ENCODE results near the gene ZNF234.
"Not testable (repeated sequence)": the region's sequence is repeated elsewhere in the genome, so short reads cannot be mapped to it uniquely, and the experiment has no call there.

Gene ZNF234

DNA sequence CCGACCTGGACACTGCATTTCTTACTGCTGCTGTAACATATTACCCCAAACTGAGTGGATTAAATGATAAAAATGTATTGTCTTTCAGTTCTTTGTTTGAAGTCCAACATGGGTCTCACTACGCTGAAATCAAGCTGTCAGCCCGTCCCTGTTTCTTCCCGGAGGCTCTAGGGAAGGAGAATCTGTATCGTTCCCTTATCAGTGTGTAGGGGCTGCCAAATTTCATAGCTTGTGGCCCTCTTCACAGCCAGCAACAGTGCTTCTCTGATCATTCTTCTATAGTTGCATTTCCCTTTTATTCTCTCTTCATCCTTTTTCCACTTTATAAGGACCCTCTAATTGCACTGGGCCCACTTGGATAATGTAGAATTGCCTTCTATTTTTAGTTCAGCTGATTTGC lies 10.1 kb downstream of the ZNF234 start:
- no peak for DNase-seq (ENCODE audit: low read depth, low spot score)

DNA sequence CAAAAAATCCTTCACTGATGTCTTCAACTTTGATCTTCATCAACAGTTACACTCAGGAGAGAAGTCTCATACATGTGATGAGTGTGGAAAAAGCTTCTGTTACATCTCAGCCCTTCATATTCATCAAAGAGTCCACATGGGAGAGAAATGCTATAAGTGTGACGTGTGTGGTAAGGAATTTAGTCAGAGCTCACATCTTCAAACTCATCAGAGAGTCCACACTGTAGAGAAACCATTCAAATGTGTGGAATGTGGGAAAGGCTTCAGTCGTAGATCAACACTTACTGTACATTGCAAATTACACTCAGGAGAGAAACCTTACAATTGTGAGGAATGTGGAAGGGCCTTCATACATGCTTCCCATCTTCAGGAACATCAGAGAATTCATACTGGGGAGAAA lies 15.1 kb downstream of the ZNF234 start:
- DNase-seq (ENCODE audit: low read depth, low spot score): no peak
- no peak overlapping the region for H3K4me3 ChIP-seq (ENCODE audit: low read depth, low read length)
- TF ChIP-seq, protein P1, sequence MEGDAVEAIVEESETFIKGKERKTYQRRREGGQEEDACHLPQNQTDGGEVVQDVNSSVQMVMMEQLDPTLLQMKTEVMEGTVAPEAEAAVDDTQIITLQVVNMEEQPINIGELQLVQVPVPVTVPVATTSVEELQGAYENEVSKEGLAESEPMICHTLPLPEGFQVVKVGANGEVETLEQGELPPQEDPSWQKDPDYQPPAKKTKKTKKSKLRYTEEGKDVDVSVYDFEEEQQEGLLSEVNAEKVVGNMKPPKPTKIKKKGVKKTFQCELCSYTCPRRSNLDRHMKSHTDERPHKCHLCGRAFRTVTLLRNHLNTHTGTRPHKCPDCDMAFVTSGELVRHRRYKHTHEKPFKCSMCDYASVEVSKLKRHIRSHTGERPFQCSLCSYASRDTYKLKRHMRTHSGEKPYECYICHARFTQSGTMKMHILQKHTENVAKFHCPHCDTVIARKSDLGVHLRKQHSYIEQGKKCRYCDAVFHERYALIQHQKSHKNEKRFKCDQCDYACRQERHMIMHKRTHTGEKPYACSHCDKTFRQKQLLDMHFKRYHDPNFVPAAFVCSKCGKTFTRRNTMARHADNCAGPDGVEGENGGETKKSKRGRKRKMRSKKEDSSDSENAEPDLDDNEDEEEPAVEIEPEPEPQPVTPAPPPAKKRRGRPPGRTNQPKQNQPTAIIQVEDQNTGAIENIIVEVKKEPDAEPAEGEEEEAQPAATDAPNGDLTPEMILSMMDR (IDR thresholded peaks at IDR 0.05; ENCODE audit: low read depth, low read length): no peak
- in situ Hi-C loops (cut with HindIII; ENCODE audit: low sequenced_read_pairs): no loop called here

More for the DNA sequence above, 10.1 kb downstream of the ZNF234 start:
- H3K4me3 ChIP-seq (ENCODE audit: low read depth, low read length): no peak overlapping the region
- TF ChIP-seq, protein P1 (IDR thresholded peaks at IDR 0.05; ENCODE audit: low read depth, low read length): no peak
- in situ Hi-C loops (cut with HindIII; ENCODE audit: low sequenced_read_pairs): no loop called here

DNA sequence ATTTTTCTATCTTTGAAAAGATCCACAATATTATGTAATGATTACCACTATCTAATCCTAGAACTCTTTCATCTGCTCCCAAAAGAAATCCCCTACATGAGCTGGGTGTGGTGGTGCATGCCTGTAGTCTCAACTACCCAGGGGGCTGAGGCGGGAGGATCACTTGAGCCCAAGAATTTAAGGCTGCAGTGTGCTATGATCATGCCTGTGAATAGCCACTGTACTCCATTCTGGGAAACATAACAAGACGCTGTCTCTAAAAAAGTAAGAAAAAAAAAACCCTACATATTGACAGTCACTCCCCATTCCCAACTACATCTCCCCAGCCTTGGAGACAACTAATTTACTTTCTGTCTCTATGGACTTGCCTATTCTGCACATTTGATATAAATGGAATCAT lies 22.4 kb downstream of the ZNF234 start:
- no peak for DNase-seq (ENCODE audit: low read depth, low spot score)
- H3K4me3 ChIP-seq (ENCODE audit: low read depth, low read length): no peak overlapping the region
- in situ Hi-C loops (cut with HindIII; ENCODE audit: low sequenced_read_pairs): no loop called here
- TF ChIP-seq, protein P1 (IDR thresholded peaks at IDR 0.05; ENCODE audit: low read depth, low read length): no peak

DNA sequence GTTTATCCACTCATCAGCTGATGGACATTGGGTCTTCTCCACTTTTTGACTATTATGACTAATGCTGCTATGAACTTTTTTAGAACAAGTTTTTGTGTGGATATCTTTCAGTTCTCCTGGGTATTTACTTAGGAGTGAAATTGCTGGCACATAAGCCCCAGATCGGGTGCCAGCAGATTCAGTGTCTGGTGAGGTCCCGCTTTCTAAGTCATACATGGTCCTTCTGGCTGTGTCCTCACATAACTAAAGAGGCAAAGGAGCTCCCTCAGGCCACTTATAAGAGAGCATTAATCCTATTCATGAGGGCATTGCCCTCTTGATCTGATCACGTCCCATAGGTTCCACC lies 22.9 kb downstream of the ZNF234 start:
- H3K4me3 ChIP-seq (ENCODE audit: low read depth, low read length): peak overlapping the region; percentile 91
- in situ Hi-C loops (cut with HindIII; ENCODE audit: low sequenced_read_pairs): no loop called here
- TF ChIP-seq, protein P1 (IDR thresholded peaks at IDR 0.05; ENCODE audit: low read depth, low read length): no peak
- no peak for DNase-seq (ENCODE audit: low read depth, low spot score)

DNA sequence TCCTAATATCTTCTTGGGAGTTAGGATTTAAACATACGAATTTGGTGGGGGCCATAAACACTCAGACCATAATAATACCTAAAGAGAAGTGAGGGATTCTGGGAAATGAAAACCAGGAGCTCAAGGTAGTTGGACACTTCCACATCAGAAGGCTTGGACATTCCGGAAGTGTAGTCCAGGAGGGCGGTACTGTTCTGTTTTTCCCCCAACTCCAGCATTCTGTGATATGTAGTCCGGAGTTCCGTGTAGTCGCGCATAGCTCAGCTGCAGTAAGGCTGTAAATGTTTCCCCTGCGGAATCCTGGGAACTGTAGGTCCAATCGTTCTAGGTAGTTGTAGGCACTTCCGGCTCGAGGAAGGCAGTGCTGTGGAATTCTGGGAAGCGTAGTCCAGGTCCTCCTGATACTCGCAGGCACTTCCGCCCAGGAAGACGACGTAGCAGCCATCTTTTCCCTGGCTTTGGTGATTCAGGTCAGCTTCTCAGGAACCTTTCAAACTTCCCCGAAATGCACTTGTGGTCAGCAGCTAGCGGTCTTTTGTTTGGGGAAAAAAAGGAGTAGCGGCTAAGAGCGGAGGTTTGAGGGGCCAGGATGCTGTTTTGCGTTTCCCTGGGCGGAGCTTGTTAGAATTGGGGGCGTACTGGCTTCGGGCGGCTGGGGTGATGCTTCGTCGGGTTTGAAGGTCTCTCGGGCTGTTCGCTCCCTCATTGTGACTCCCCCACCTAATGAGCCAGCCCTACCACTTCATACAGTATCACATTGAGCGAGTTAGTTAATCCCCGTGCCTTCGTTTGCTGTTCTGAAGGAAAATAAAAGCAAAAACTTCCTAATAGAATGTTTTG lies 23.5 kb downstream of the ZNF234 start, which contains the start of gene ZNF226:
Gene ZNF226 (plus strand): TSS at position 428 of the 840 bp plus-strand sequence. CDS start 4,981 bp downstream, outside the sequence.
- H3K4me3 ChIP-seq (ENCODE audit: low read depth, low read length): peak within 1 kb of the TSS; percentile 91
- peak; percentile 99 for DNase-seq (ENCODE audit: low read depth, low spot score)
- TF ChIP-seq, protein P1 (IDR thresholded peaks at IDR 0.05; ENCODE audit: low read depth, low read length): no peak
- in situ Hi-C loops (cut with HindIII; ENCODE audit: low sequenced_read_pairs): no loop called here

DNA sequence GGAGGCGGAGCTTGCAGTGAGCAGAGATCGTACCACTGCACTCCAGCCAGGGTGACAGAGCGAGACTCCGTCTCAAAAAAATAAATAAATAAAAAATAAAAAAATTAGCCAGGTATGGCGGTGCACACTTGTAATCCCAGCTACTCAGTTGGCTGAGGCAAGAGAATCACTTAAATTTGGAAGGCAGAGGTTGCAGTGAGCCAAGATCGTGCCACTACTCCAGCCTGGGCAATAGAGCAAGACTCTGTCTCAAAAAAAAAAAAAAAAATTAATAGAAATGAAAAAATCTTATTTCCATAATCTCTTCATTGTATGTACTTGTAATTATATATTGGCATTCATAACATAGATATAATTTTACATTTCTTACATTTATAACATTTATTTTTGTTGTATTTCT lies 29.3 kb downstream of the ZNF234 start:
- DNase-seq (ENCODE audit: low read depth, low spot score); in situ Hi-C loops (cut with HindIII; ENCODE audit: low sequenced_read_pairs); H3K4me3 ChIP-seq (ENCODE audit: low read depth, low read length): not testable (repeated sequence)

DNA sequence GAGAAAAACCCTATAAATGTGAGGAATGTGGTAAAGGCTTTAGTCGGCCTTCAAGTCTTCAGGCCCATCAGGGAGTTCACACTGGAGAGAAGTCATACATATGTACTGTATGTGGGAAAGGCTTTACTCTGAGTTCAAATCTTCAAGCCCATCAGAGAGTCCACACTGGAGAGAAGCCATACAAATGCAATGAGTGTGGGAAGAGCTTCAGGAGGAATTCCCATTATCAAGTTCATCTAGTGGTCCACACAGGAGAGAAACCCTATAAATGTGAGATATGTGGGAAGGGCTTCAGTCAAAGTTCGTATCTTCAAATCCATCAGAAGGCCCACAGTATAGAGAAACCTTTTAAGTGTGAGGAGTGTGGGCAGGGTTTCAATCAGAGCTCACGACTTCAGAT lies 35.2 kb downstream of the ZNF234 start:
- DNase-seq (ENCODE audit: low read depth, low spot score): no peak
- in situ Hi-C loops (cut with HindIII; ENCODE audit: low sequenced_read_pairs): no loop called here
- H3K4me3 ChIP-seq (ENCODE audit: low read depth, low read length): no peak overlapping the region
- TF ChIP-seq, protein P1 (IDR thresholded peaks at IDR 0.05; ENCODE audit: low read depth, low read length): no peak

Data from astrocyte of the spinal cord (primary cell).